Measurements from ENCODE around the gene MS4A5. TPM values are rescaled to one million over a fixed set of nuclear protein-coding genes. Genes with fewer than 3 reads are reported as not detected.

Gene MS4A5
- total RNA-seq, 4 donors from 2014 or later, result not detected

GRCh38 chr11:60394666-60395380, 34.5 kb upstream of the MS4A5 start:
- H3K4me3 ChIP-seq, result no peak overlapping the region
- no peaks in the 10 kb centered on the region for H3K4me1 ChIP-seq
- intact Hi-C loops (cut with DNase I), result no loop called here
- no peak for TF ChIP-seq POLR2A (IDR thresholded peaks at IDR 0.05)
- no peak for TF ChIP-seq CTCF (IDR thresholded peaks at IDR 0.05)
- no peaks in the 10 kb centered on the region for H3K27me3 ChIP-seq
- WGBS, 2 donors, result 57 to 72% methylated on average over 7 of the region's 7 CpGs
- no peaks in the 10 kb centered on the region for H3K36me3 ChIP-seq
- H3K27ac ChIP-seq, result no peak overlapping the region
- DNase-seq, result no peak
- no peaks in the 10 kb centered on the region for H3K9me3 ChIP-seq

DNA sequence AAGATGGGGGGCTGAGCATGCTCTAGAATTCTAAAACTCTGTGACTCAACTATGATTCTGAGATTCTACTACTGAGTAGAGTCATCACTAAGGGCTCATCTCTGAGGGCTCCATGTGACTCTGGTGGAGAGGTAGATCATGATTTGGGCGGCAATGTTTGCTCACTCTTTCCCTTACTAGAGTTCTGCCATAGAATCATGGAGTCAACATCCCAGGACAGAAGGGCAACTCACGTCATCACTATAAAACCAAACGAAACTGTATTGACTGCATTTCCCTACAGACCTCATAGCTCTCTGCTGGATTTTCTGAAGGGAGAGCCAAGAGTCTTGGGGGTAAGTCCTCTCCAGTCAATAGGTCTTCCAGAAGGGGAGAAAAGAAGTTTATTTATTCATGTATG, 33.0 kb upstream of the MS4A5 start, which contains the start of gene MS4A14:
Gene MS4A14 (plus strand): TSS at position 78 of the 400 bp plus-strand sequence. CDS start 120 bp downstream, at position 198.
- intact Hi-C loops (cut with DNase I), result no loop called here
- TF ChIP-seq CTCF (IDR thresholded peaks at IDR 0.05), result no peak
- TF ChIP-seq POLR2A (IDR thresholded peaks at IDR 0.05), result no peak
- H3K27me3 ChIP-seq, result no peaks in the 10 kb centered on the region
- no peaks in the 10 kb centered on the region for H3K36me3 ChIP-seq
- H3K4me1 ChIP-seq, result no peaks in the 10 kb centered on the region
- H3K27ac ChIP-seq, result no peak within 1 kb of the TSS
- no peak for DNase-seq
- H3K9me3 ChIP-seq, result no peaks in the 10 kb centered on the region
- 53 to 67% methylated on average over 2 to 3 of the region's 3 CpGs for WGBS, 2 donors
- no peak within 1 kb of the TSS for H3K4me3 ChIP-seq

GRCh38 chr11:60396799-60397198, 32.6 kb upstream of the MS4A5 start:
- no peak overlapping the region for H3K27ac ChIP-seq
- no peaks in the 10 kb centered on the region for H3K9me3 ChIP-seq
- no peaks in the 10 kb centered on the region for H3K4me1 ChIP-seq
- no peak overlapping the region for H3K4me3 ChIP-seq
- 10 to 14% methylated on average over 1 of the region's 1 CpG for WGBS, 2 donors
- intact Hi-C loops (cut with DNase I), result no loop called here
- H3K36me3 ChIP-seq, result no peaks in the 10 kb centered on the region
- DNase-seq, result no peak
- H3K27me3 ChIP-seq, result no peaks in the 10 kb centered on the region
- no peak for TF ChIP-seq POLR2A (IDR thresholded peaks at IDR 0.05)
- TF ChIP-seq CTCF (IDR thresholded peaks at IDR 0.05), result no peak

- intact Hi-C loops (cut with DNase I), result no loop called here
- WGBS, 2 donors, result 25 to 30% methylated on average over 2 of the region's 2 CpGs
- no peak for DNase-seq
Observed at GRCh38 chr11:60420015-60420414, 9.4 kb upstream of the MS4A5 start.

More at GRCh38 chr11:60420015-60420414, 9.4 kb upstream of the MS4A5 start:
- H3K27ac ChIP-seq, result no peak overlapping the region
- no peaks in the 10 kb centered on the region for H3K4me1 ChIP-seq
- H3K9me3 ChIP-seq, result no peaks in the 10 kb centered on the region
- no peaks in the 10 kb centered on the region for H3K36me3 ChIP-seq
- H3K4me3 ChIP-seq, result no peak overlapping the region
- TF ChIP-seq POLR2A (IDR thresholded peaks at IDR 0.05) (no peak), CTCF (IDR thresholded peaks at IDR 0.05) (no peak)
- H3K27me3 ChIP-seq, result no peaks in the 10 kb centered on the region

All from esophagus squamous epithelium (tissue), 5 donors.